ENCODE data around the gene SMIM3. TPM values are rescaled to one million over a fixed set of nuclear protein-coding genes. Genes with fewer than 3 reads are reported as not detected.
"Not testable (repeated sequence)": the region's sequence is repeated elsewhere in the genome, so short reads cannot be mapped to it uniquely, and the experiment has no call there.

Gene SMIM3, protein sequence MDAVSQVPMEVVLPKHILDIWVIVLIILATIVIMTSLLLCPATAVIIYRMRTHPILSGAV
- total RNA-seq: 10 to 100 TPM; 27.1 to 33.0 TPM

DNA sequence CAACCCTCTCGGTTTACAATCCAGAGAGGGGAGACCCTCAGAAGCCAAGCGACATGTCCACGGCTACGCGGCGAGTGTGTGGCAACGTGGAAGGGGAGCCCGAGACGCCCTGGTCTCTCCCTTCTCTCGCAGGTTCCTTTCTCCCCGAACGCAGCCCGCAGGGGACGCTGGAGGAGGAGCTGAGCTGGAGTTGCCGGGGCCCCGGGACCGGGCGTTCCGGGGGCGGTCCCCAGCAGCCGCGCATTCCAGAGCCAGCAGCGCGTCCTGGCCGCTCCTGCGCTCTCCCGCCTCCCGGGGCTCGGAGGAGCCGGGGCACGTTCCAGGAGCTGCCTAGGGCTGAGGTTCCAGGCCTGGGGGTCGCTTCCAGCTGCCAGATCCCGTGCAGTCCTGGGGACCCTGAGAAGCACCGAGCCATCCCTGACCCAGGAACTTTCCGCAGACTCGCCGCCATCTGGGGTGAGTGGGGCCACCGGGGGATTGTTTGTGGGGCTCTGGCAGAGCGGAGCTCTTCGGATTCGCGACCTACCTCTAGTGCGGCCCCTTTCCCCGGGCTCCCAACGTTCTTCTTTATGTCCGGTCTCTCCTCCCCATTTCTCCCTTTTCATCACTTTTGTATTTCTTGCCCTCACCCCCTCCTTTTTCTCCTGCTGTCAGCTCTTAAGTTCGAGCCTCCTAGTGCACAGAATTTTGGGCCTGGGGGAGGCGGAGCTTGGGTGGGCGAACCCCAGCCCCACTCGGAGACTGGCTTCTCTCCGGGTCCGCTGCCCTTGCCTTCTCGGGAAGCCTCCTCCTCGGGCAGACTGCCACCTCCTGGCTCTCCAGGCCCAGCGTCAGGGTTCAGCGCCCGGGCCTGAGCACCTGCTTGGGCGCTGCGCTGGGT is at the start of gene SMIM3:
TSS of gene SMIM3 (plus strand) at position 241 of the 880 bp plus-strand sequence. CDS start 16,684 bp downstream, outside the sequence.
- peaks cover 18 to 27% of the 10 kb centered on the region in 2 donors for H3K36me3 Mint-ChIP-seq
- H3K9me3 Mint-ChIP-seq: no peaks in the 10 kb centered on the region
- H3K27ac Mint-ChIP-seq: peak within 1 kb of the TSS; percentile 93
- ATAC-seq: peak; percentile 21 to 60
- peak; percentile 68 to 70 for DNase-seq (ENCODE audit: low spot score in 2 of 2)

DNA sequence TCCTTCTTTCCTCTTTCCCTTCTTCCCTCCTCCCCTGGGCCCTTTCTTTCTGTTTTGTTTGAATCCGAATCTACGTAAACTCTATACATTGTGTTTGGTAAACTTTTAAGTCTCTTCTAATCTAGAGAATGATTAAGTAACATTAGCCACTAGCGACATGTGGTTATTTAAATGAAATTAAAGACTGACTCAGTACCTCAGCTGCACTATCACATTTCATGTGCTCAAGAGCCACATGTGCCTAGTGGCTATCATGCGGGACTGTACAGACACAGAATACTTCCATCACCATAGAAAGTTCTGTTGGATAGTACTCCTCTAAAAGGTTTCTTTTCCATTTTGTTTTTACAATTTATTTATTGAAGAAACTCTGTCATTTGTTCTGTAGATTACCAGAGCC is 48.7 kb upstream of the SMIM3 start:
- no peak for DNase-seq (ENCODE audit: low spot score in 2 of 2)
- Mint-ChIP-seq H3K9me3 (peaks cover 0 to 5% of the 10 kb centered on the region in 2 donors), H3K36me3 (peaks cover 9 to 24% of the 10 kb centered on the region in 2 donors), H3K27ac (no peak overlapping the region)
- no peak for ATAC-seq

DNA sequence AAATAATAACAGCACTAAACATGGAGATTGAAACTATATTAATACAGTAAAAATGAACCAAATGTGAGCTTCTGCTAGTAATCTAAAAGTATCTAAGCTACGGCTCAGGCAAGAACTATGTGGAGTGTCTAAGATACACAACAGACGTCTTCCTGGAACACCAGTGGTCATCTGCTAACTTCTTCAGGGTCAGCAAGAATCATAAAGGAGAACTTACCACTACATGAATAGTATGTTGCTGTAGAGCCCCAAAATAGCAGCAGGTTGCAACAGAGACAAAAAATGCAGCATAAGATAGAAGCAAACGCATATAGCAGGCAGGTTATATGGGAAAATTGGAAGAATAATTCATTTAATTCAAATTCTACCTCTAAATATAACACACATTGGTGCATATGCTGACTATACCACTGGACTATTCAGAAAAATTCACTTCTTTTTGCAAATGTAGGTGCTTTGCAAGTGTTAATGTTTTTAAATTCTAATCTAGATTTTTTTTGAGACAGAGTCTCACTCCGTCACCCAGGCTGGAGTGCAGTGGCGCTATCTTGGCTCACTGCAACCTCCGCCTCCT is 46.8 kb upstream of the SMIM3 start:
- Mint-ChIP-seq H3K9me3 (peaks cover 0 to 5% of the 10 kb centered on the region in 2 donors), H3K27ac (no peak overlapping the region), H3K36me3 (peaks cover 12 to 43% of the 10 kb centered on the region in 2 donors)
- DNase-seq (ENCODE audit: low spot score in 2 of 2) (no peak), ATAC-seq (no peak)

DNA sequence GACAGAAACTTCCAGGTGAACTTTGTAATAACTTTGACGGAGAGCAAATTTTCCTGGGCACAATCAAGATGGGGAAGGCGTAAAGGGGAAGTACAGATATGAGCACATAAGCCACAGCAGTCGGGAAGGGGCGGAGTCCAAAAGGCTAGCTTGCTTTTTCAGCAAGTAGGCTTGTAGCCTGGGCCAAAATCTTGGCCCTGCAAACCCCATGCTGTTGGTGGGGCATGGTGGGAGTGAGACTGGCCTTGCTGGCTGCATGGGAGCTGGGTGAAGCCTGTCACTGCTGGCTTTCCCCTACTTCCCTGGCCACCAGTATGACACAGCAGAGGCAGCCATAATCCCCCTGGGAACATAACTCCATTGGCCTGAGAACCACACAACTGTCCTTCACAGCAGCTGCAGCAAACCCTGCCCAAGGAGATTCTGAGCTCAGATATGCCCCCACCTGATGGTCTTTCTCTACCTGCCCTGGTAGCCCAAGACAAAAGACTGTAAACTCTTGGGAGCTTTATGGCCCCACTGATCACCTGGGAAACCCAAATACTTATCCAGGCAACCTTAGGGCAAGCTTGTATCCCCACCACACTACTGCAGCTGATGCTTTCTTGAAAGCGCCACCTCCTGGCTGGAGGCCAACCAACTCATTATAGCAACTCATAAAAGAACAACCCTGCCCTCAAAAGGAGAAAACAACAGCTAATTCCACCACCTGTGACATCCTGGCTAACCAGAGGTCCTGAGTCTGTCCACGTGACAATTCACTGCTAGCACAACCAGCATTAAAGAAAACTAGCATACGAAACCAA is 43.8 kb upstream of the SMIM3 start:
- peak overlapping the region in 1 of 2 donors; percentile 90 for H3K27ac Mint-ChIP-seq
- peaks cover 18 to 61% of the 10 kb centered on the region in 2 donors for H3K36me3 Mint-ChIP-seq
- peaks cover 0 to 5% of the 10 kb centered on the region in 2 donors for H3K9me3 Mint-ChIP-seq
- ATAC-seq (peak; percentile 13 to 43), DNase-seq (ENCODE audit: low spot score in 2 of 2) (no peak)

DNA sequence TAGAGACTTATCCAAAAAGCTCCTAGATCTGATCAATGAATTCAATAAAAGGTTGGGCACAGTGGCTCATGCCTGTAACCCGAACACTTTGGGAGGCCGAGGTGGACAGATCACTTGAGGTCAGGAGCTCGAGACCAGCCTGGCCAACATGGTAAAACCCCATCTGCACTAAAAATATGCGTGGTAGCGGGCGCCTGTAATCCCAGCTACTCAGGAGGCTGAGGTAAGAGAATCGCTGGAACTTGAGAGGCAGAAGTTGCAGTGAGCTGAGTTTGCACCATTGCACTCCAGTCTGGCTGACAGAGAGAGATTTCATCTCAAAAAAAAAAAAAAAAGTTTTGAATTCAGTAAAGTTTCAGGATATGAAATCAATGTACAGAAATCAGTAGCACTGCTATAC is 39.7 kb upstream of the SMIM3 start:
- H3K9me3 Mint-ChIP-seq: peaks cover 0 to 5% of the 10 kb centered on the region in 2 donors
- DNase-seq (ENCODE audit: low spot score in 2 of 2) (no peak), ATAC-seq (peak in 1 of 2 donors; percentile 14)
- no peak overlapping the region for H3K27ac Mint-ChIP-seq
- H3K36me3 Mint-ChIP-seq: peaks cover 16 to 75% of the 10 kb centered on the region in 2 donors

DNA sequence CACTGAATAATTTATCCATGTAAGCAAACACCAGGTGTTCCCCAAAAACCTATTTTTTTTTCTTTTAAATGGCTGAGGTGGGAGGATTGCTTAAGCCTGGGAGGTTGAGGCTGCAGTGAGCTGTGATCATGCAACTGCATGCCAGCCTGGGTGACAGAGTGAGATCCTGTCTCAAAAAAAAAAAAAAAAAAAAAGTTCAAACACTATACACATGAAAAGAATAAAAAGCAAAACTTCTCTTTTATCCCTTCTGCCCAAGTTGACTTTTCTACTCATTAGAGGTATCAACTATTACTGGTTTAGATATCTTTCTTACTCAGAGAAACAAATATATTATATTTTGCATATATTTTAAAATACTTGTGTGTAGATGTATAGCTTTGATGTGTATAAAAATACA is 37.6 kb upstream of the SMIM3 start:
- Mint-ChIP-seq H3K27ac (no peak overlapping the region), H3K9me3 (peaks cover 0 to 5% of the 10 kb centered on the region in 2 donors), H3K36me3 (peaks cover 11 to 66% of the 10 kb centered on the region in 2 donors)
- peak in 1 of 2 donors; percentile 47 for ATAC-seq
- no peak for DNase-seq (ENCODE audit: low spot score in 2 of 2)

DNA sequence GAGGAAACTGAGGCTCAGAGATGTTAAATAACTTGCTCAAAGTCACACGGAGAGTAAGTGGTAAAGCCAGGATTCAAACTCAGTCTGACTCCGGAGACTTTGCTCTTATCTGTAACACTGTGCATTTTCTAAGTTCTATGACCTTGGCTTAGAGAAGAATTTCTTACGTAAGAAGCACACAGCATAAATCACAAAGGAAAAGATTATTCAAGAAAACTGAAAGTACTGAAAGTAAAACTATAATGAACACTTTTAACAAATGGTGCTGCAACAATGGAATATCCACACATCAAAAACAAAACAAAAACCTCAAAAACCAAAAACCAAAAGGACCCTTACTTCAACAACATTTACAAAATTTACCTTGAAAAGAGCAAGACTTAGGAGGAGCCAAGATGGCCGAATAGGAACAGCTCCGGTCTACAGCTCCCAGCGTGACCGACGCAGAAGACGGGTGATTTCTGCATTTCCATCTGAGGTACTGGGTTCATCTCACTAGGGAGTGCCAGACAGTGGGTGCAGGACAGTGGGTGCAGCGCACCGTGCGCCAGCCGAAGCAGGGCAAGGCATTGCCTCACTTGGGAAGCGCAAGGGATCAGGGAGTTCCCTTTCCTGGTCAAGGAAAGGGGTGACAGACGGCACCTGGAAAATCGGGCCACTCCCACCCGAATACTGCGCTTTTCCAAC is 36.0 kb upstream of the SMIM3 start:
- Mint-ChIP-seq H3K36me3 (peaks cover under 1 to 50% of the 10 kb centered on the region in 2 donors), H3K27ac (peak overlapping the region; percentile 38 to 61)
- H3K9me3 Mint-ChIP-seq; DNase-seq (ENCODE audit: low spot score in 2 of 2): not testable (repeated sequence)
- ATAC-seq: peak; percentile 24 to 75

DNA sequence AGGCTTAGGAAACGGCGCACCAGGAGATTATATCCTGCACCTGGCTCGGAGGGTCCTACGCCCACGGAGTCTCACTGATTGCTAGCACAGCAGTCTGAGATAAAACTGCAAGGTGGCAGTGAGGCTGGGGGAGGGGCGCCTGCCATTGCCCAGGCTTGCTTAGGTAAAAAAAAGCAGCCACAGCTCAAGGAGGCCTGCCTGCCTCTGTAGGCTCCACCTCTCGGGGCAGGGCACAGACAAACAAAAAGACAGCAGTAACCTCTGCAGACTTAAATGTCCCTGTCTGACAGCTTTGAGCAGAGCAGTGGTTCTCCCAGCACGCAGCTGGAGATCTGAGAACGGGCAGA is 35.4 kb upstream of the SMIM3 start:
- not testable (repeated sequence) for ATAC-seq; DNase-seq (ENCODE audit: low spot score in 2 of 2); H3K9me3 Mint-ChIP-seq
- Mint-ChIP-seq H3K27ac (peak overlapping the region in 1 of 2 donors; percentile 71), H3K36me3 (peaks cover 0 to 46% of the 10 kb centered on the region in 2 donors)

DNA sequence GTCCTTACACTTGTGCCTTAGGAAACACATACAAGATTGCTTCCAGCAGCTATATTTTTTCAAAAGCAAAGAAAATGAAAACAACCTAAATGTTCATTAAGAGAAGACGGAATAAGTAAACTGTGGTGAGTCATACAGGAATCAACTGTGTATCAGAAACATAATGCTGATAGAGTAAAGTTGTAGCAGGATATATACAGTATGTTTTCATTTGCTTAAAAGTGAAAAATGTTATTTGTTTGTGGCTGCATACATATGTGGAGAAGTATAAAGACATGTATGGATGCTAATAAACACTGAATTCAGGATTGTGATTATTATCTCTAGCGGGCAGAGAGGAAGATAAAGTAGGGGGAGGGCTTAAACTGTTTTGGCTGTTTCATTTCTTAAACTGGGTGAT is 28.1 kb upstream of the SMIM3 start:
- peaks cover 0 to 1% of the 10 kb centered on the region in 2 donors for H3K9me3 Mint-ChIP-seq
- DNase-seq (ENCODE audit: low spot score in 2 of 2): no peak
- peaks cover 23 to 44% of the 10 kb centered on the region in 2 donors for H3K36me3 Mint-ChIP-seq
- no peak overlapping the region for H3K27ac Mint-ChIP-seq
- no peak for ATAC-seq

DNA sequence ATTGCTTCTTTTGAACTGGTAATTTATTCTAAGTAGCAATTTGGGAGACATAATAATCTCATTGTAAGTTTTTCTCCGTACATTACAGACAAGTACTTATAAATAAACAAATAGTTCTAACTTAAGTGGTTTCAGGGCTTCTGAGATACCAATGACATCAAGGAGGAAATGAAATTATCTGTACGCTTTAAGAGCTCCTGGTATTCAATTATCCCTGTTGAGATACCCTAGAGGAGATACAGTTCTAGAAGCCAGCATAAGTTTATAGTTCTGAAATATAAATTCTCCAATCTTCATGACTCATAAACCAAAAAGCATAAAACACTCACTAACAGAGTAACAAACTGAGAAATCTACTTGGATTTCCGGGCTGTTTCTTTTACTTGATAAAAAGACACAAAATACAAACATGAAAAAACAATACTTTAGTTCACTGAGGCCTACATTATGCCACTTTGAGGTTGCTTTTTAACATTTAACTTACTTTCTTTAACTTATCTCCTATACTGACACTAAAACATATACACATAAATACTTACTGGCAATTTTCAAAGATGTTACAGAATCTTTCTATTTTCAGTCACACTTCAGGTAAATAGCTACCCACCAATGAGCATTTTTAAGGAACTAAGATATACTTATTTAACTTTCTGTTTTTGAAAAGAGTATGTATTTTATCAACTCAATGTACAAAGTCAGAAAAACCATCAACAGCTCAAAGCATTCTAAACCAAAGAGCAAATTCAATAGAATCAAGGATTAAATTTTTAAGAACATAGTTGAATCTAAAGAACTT is 27.3 kb upstream of the SMIM3 start:
- ATAC-seq (no peak), DNase-seq (ENCODE audit: low spot score in 2 of 2) (no peak)
- H3K27ac Mint-ChIP-seq: no peak overlapping the region
- H3K36me3 Mint-ChIP-seq: peaks cover 23 to 46% of the 10 kb centered on the region in 2 donors
- H3K9me3 Mint-ChIP-seq: no peaks in the 10 kb centered on the region

DNA sequence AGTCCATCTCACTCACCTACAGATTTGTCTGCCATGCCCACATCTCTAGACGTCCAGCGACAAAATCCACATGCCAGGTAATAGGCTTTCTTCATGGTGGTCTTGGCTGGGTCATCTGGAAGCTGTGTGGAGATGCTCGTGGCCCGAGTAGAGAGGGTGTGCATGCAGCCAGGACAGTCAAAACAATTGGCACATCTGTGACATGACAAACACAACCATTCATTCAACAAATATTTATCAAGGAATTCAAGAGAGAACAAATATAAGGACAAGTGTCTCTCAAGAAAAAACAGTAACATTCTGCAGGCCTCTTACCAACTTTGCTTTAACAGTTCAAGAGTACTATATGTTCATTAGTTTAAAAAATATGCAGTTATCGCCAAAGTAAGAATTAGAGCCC is 25.1 kb upstream of the SMIM3 start:
- H3K36me3 Mint-ChIP-seq: peaks cover 28 to 46% of the 10 kb centered on the region in 2 donors
- no peak for ATAC-seq
- no peak for DNase-seq (ENCODE audit: low spot score in 2 of 2)
- H3K27ac Mint-ChIP-seq: no peak overlapping the region
- no peaks in the 10 kb centered on the region for H3K9me3 Mint-ChIP-seq

DNA sequence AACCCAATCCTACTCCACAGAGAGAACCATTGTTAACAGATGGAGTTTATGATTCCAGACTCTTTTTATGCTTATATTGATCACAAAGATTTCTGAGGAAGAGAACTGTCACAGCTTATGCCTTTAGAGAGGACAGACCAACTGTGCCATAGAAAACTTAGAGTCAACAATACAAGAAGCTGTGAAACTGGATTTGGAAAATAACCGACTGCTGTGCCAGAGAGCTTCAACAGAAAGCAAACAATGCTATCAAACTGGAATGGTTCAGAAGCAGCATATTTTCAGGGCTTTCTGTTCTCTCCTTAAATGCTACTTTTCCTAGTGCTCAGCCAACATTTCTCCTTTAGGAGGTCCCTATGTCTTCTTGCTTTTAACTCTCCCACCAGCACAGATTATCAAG is 24.7 kb upstream of the SMIM3 start:
- no peak overlapping the region for H3K27ac Mint-ChIP-seq
- DNase-seq (ENCODE audit: low spot score in 2 of 2) (no peak), ATAC-seq (no peak)
- no peaks in the 10 kb centered on the region for H3K9me3 Mint-ChIP-seq
- H3K36me3 Mint-ChIP-seq: peaks cover 28 to 43% of the 10 kb centered on the region in 2 donors

DNA sequence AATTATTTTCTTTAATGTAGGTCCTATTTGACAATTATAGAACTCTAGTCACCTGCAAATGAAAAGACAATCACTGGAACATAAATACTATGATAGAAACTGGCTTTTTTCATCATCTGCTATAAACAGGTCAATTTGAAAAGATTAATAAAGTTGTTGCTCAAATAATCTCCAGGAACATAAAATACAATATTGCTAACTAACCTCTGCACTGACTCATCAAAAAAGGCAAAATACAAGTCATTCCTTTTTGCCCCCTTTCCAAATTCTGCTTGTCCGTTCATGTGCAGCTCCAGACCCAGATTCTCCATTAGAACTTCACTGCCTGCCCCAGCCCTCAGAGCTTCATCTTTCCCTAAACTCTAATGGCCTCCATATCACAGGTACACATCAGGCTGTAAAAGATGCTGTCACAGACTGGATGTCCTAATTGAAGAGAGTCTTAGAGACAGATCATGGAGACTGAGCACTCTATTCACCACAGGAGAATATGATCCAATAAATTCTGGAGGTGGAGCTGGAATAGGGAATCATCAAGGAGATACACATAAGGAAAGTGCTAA is 21.4 kb upstream of the SMIM3 start:
- H3K27ac Mint-ChIP-seq: no peak overlapping the region
- ATAC-seq: no peak
- no peaks in the 10 kb centered on the region for H3K9me3 Mint-ChIP-seq
- H3K36me3 Mint-ChIP-seq: peaks cover 23 to 30% of the 10 kb centered on the region in 2 donors
- no peak for DNase-seq (ENCODE audit: low spot score in 2 of 2)

DNA sequence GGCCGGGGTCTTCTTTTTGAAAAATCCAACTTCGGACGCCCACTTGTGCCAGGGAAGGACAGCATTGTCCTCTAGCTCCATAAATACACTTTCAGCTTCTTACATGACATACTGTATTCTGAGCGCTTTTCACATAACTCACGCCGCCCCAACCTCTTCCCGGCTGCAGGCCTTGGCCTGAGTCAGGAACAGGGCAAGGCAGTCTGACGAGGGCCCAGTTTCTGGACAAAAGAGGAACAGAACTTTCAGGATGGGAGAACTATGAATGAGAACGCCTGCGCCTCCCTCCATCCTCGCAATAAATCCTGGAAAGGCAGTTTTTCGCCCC is 20.4 kb upstream of the SMIM3 start:
- no peak overlapping the region for H3K27ac Mint-ChIP-seq
- H3K9me3 Mint-ChIP-seq: no peaks in the 10 kb centered on the region
- peak; percentile 6 to 8 for ATAC-seq
- H3K36me3 Mint-ChIP-seq: peaks cover 23 to 25% of the 10 kb centered on the region in 2 donors
- DNase-seq (ENCODE audit: low spot score in 2 of 2): no peak

DNA sequence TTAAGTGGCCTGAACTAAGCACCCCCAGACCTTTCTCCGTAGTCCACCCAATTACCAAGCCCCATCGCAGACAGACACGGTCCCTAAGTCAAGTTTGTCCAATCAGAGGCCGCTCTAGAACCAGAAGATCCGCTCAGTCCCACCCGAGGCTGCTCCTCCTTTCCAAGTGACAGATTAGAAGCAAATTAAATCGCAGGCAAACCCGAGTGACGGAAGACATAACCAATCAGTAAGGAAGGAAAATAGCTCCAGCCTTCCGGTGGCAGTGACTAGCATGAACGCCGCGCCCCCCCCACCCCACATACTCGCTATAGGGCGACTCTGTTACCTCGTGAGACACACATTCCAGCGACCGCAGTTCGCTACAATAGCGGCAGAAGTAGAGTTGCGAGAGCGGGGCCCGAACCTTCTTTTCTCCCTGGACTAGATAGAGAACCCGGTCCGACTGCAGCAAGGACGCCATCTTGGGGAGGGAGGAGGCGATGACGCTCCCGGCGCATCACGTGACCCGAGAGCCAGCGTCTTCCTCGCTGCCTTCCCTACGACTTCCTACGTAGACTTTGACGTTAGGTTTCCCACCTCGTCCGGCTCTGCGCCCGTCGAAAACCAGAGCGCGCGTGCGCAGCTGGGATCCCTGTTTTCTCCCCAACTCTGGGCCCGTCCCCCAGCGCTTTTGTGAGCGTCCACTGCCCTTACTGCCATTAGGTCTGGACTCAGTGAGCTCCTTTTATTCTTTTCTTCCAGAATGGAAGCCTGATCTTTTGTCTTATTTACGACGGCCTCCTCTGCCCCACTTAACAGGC is 19.8 kb upstream of the SMIM3 start, which contains the start of gene DCTN4:
TSS of gene DCTN4 (minus strand) at position 487 of the 803 bp plus-strand sequence. CDS start at position 463, 24 bp downstream.
- DNase-seq (ENCODE audit: low spot score in 2 of 2) (peak; percentile 88 to 96), ATAC-seq (peak; percentile 95 to 97)
- no peaks in the 10 kb centered on the region for H3K9me3 Mint-ChIP-seq
- no peak within 1 kb of the TSS for H3K27ac Mint-ChIP-seq
- peaks cover 17 to 20% of the 10 kb centered on the region in 2 donors for H3K36me3 Mint-ChIP-seq
